Measurements from ENCODE around the gene LIX1. TPM values are rescaled to one million over a fixed set of nuclear protein-coding genes. Genes with fewer than 3 reads are reported as not detected.

The LIX1 gene
- total and polyA plus RNA-seq, 2 of the 8 experiments (the other 6 are each of a cell fraction or from before 2014, with no cell fraction given): 0.26 to 0.45 TPM

DNA sequence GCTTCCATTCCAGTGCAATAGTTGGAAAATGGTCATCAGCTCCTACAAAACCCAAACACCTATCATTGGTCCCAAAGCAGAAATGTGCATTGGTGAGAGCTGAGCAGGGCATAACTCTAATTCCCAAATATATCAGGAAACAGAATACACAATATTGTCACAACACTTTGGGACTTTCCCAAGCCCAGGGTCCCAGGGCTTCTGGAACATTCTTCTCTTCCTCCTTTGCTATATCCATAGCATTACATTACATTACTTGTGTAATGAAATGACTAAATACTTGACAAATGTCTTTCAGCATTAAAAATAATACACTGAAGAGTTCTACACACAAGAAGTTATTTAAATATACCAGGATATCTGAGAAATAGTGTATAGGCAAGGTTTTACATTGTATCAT lies 45.6 kb downstream of the LIX1 start (continued):
- TF ChIP-seq CBX5 (IDR thresholded peaks at IDR 0.05; ENCODE audit: low read depth, low read length) (no peak), NANOG (IDR thresholded peaks at IDR 0.05; ENCODE audit: insufficient read depth, low read depth, low read length, poor library complexity, severe bottlenecking) (no peak), BACH1 (IDR thresholded peaks at IDR 0.05; ENCODE audit: low read length) (no peak), FOSL1 (IDR thresholded peaks at IDR 0.05; ENCODE audit: insufficient read depth, low read depth, low read length) (no peak), EZH2 (IDR thresholded peaks at IDR 0.05; ENCODE audit: low read depth, low read length, severe bottlenecking) (no peak)
